Stimulated activated CD4-positive, alpha-beta T cell treated with anti-CD3 and anti-CD28 coated beads, Interleukin-12 subunit alpha, Interleukin-12 subunit beta, amount 100 ng/mL, for 48 hours (primary cell): ENCODE results near the gene PF4V1.

Source experiments
- DNase-seq, 3 donors: peaks; one replicate each; pipeline ENCODE4 v3.0.0-alpha.2; 2020; ENCODE audit warnings: low read depth in 2 of 3, low spot score in 1 of 3

Gene PF4V1

DNA sequence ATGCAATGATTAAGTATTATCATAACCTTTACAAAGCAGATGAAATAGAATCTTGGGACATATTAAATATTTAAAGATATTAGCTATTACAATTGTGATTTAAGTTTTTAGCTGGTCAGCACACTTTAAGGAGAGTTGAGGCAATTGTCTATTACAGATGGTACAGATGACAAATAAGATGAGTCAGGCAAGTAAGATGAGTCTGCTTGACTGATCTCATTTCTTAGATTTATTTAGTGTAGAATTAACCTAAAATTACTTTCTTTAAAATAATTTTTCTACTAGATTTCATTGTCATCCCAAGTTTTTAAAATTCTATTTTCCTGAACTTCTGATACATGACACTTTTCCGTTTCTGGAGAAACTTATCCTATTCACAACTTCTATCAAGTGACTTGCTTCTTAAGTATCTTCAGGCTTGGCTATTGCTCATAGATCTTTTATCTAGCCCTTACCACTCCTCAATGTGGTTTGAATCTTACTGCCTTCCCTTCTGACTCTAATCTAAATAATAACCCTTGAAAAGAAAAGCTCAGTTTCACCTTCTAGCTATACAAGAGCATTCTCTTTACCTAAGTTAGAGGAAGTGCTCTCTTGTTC is 49.0 kb downstream of the PF4V1 start:
- no peak for DNase-seq

DNA sequence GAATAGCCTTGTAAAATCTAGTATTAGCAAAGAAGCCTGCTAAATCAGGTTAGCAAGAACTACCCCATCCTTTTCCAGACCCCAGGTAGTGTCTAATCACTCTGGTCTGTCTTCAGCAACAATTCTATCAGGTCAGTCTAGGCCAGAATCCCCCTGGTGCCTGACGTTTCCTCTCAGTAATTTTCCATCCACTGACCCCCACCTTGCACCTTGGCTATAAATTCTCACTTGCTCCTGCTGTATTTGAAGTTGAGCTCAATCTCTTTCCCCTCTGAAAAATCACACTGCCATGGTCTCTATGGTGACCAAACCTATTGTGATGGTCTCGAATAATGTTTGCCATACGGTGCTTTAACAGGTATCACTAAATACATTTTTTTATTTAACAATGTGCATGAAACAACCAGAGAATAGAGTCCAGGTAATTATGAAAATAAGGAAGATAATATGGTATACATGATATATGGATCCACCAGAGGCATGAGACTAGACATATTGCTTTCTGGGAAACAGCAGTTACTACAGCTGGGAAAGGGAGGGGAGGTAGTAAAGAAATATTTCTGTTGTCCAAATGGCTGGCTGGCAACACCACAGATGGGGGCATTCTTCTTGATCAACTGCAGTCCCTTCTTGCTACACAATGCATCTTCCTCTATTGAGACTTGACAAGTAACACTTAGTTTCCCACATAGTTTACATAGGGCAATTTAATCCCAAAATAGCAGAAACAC is 49.9 kb downstream of the PF4V1 start:
- no peak for DNase-seq
